Karpas-422 (cell line): Measurements from ENCODE around the gene PIK3C3. TPM values are rescaled to one million over a fixed set of nuclear protein-coding genes. Genes with fewer than 3 reads are reported as not detected.

Experiments
- DNase-seq: peaks from one replicate; pipeline ENCODE4 v3.0.0-alpha.2; 2015
- H2AFZ ChIP-seq: fragments of 200-600 bp; sonication (generic); 2 replicates; pipeline ENCODE4 v1.6.1; 2014; ENCODE audit warnings: antibody characterized with exemption, low read length, mixed read lengths
- H3K27ac ChIP-seq: fragments of 200-600 bp; sonication (generic); 2 replicates; pipeline ENCODE4 v1.5.1; 2014; ENCODE audit warnings: mild to moderate bottlenecking, low read length, moderate library complexity
- H3K27me3 ChIP-seq: fragments of 200-600 bp; sonication (generic); 2 replicates; pipeline ENCODE4 v1.6.1; 2014; ENCODE audit warnings: low read length, mixed read lengths
- H3K36me3 ChIP-seq: fragments of 200-600 bp; sonication (generic); 2 replicates; pipeline ENCODE4 v1.6.1; 2014; ENCODE audit warnings: low read length, mixed read lengths; ENCODE audit not compliant: insufficient read depth
- H3K4me1 ChIP-seq: fragments of 200-600 bp; sonication (generic); 2 replicates; pipeline ENCODE4 v1.6.1; 2014; ENCODE audit warnings: mild to moderate bottlenecking, low read length, mixed read lengths
- H3K4me2 ChIP-seq: fragments of 200-600 bp; sonication (generic); 2 replicates; pipeline ENCODE4 v1.6.1; 2014; ENCODE audit warnings: low read length, low read depth, mild to moderate bottlenecking; ENCODE audit not compliant: poor library complexity, severe bottlenecking
- H3K4me3 ChIP-seq: fragments of 200-600 bp; sonication (generic); 2 replicates; pipeline ENCODE4 v1.5.1; 2014; ENCODE audit warnings: mild to moderate bottlenecking, antibody characterized with exemption, low read length, mixed read lengths
- H3K79me2 ChIP-seq: fragments of 200-600 bp; sonication (generic); 2 replicates; pipeline ENCODE4 v1.6.1; 2014; ENCODE audit warnings: mild to moderate bottlenecking, low read length, mixed read lengths
- H3K9ac ChIP-seq: fragments of 200-600 bp; sonication (generic); 2 replicates; pipeline ENCODE4 v1.6.0; 2014; ENCODE audit warnings: low read length
- H3K9me2 ChIP-seq: fragments of 200-600 bp; sonication (generic), shearing (Covaris generic); replicated peaks from 2 replicates; pipeline ENCODE4 v1.6.0; 2014; ENCODE audit warnings: mild to moderate bottlenecking, low read length, moderate library complexity; ENCODE audit not compliant: insufficient read depth
- H3K9me3 ChIP-seq: fragments of 300-700, 200-600 bp; sonication (generic); 2 replicates; pipeline ENCODE4 v1.6.1; 2014; ENCODE audit warnings: low read length, mixed read lengths
- H4K20me1 ChIP-seq: fragments of 200-600 bp; sonication (generic); 2 replicates; pipeline ENCODE4 v1.6.1; 2014; ENCODE audit warnings: mild to moderate bottlenecking, antibody characterized with exemption, low read length, low read depth; ENCODE audit not compliant: insufficient read depth
- total RNA-seq: library from RNA; depleted of rRNA; stranded (reverse); fragments of >200 nt; shearing (Covaris generic); gene quantifications from 2 replicates; pipeline ENCODE4 v1.2.3, GENCODE V29; 2014; ENCODE audit warnings: low replicate concordance; rRNA removed

The PIK3C3 gene
- total RNA-seq, result 56.3 and 61.1 TPM in 2 replicates

DNA sequence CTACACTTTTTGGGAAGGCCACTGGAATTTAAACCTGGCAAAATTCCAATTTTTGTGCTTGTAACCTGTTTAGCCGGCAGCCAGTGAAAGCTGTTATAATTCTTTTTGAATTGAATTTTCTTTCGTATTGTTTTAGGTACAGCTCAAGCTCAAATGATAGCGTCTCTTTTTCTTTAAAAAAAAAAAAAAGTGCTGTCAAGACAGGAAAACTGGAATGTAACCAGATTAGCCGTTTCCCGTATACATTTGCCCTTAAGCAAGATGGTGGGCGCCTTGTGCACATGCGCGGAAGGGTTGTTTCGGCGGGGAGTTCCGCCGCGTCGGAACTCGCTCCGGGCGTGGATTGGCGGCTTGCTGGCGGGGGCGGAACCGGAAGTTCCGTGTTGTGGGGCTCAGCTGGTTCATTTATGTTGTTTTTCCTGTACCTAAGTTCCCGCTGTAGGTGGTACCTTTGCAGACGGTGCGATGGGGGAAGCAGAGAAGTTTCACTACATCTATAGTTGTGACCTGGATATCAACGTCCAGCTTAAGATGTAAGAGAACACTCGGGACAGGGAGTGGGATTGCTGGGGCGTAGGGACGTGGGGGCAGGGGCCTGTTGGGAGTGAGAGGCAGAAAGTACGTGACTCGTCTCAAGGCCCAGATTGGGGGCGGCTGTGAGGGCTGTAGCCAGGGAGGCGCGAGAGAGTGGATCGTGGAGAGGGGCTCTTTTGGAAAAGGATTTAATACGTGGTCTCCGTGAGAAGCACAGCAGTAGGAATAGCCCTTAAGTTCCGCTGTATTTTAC lies at the start of gene PIK3C3:
Gene PIK3C3, plus strand, starts transcription at position 408 of the 787 bp plus-strand sequence. Its CDS starts 58 bp downstream, at position 466.
- peak within 1 kb of the TSS; percentile 81 for H3K9ac ChIP-seq
- H3K9me2 ChIP-seq, result no peaks in the 10 kb centered on the region; the same call in 1 of the 2 replicates
- H3K9me3 ChIP-seq, result no peaks in the 10 kb centered on the region
- peaks cover 22% of the 10 kb centered on the region for H3K36me3 ChIP-seq
- no peak within 1 kb of the TSS for H3K27ac ChIP-seq
- H3K27me3 ChIP-seq, result no peaks in the 10 kb centered on the region
- H3K4me3 ChIP-seq, result peak within 1 kb of the TSS; percentile 96
- peaks cover 49% of the 10 kb centered on the region for H3K79me2 ChIP-seq
- peak within 1 kb of the TSS; percentile 84 for H3K4me2 ChIP-seq
- peaks cover 29% of the 10 kb centered on the region for H3K4me1 ChIP-seq
- peak within 1 kb of the TSS; percentile 100 for H2AFZ ChIP-seq
- DNase-seq, result peak; percentile 98
- no peaks in the 10 kb centered on the region for H4K20me1 ChIP-seq

GRCh38 chr18:41905786-41906527 lies 49.1 kb upstream of the PIK3C3 start:
- Histone ChIP-seq H3K27me3 (no peaks in the 10 kb centered on the region), H3K4me2 (no peak overlapping the region), H3K4me3 (no peak overlapping the region), H3K9ac (no peak overlapping the region), H3K36me3 (no peaks in the 10 kb centered on the region), H3K9me3 (no peaks in the 10 kb centered on the region), H3K4me1 (no peaks in the 10 kb centered on the region), H3K27ac (no peak overlapping the region), H3K79me2 (no peaks in the 10 kb centered on the region), H2AFZ (no peak overlapping the region), H3K9me2 (no peaks in the 10 kb centered on the region), H4K20me1 (no peaks in the 10 kb centered on the region)
- DNase-seq, result no peak

DNA sequence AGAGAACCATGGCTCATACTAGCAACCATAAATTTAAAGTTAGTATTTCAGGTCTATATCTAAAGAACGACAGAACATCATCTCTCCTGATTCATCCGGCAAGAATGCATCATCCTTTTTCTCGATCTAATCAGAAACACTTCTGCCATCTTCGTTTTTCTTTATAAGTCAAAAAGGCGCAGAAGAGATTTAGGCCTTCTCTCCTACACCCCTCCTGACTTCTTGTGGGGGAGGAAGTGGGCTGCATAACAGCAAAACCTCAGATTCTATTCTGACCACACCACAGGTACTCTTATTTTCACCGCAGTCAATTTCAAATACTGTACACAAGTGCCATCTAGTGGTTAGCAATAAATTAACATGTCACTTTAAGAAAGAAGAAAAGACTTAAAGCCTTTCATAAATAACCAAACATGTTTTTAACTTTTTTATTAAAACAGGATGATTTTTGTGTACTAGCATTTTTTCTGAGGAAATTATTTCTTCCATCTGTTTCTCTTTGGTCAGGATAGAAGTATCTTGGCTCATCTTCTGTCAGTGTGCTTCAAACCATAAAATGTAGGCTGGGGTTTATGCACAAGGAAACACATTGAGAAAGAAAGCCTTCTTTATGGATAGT lies 48.4 kb upstream of the PIK3C3 start:
- no peak overlapping the region for H3K27ac ChIP-seq
- peak; percentile 76 for DNase-seq
- H3K9me2 ChIP-seq, result no peaks in the 10 kb centered on the region
- no peak overlapping the region for H2AFZ ChIP-seq
- no peaks in the 10 kb centered on the region for H3K27me3 ChIP-seq
- no peak overlapping the region for H3K4me3 ChIP-seq
- H3K9me3 ChIP-seq, result no peaks in the 10 kb centered on the region
- H3K4me1 ChIP-seq, result no peaks in the 10 kb centered on the region
- no peaks in the 10 kb centered on the region for H4K20me1 ChIP-seq
- no peak overlapping the region for H3K9ac ChIP-seq
- H3K36me3 ChIP-seq, result no peaks in the 10 kb centered on the region
- H3K4me2 ChIP-seq, result no peak overlapping the region
- no peaks in the 10 kb centered on the region for H3K79me2 ChIP-seq

- Histone ChIP-seq H3K36me3 (no peaks in the 10 kb centered on the region), H3K9me3 (no peaks in the 10 kb centered on the region), H4K20me1 (no peaks in the 10 kb centered on the region), H3K4me1 (no peaks in the 10 kb centered on the region), H3K79me2 (no peaks in the 10 kb centered on the region), H2AFZ (no peak overlapping the region), H3K4me2 (no peak overlapping the region), H3K9ac (no peak overlapping the region), H3K9me2 (no peaks in the 10 kb centered on the region), H3K4me3 (no peak overlapping the region), H3K27me3 (no peaks in the 10 kb centered on the region), H3K27ac (no peak overlapping the region)
- no peak for DNase-seq
Measured at GRCh38 chr18:41917181-41917580, 37.9 kb upstream of the PIK3C3 start.

GRCh38 chr18:41921770-41922169 lies 33.3 kb upstream of the PIK3C3 start:
- H3K9ac ChIP-seq, result no peak overlapping the region
- H3K4me2 ChIP-seq, result no peak overlapping the region
- no peaks in the 10 kb centered on the region for H3K9me3 ChIP-seq
- H3K79me2 ChIP-seq, result no peaks in the 10 kb centered on the region
- no peaks in the 10 kb centered on the region for H4K20me1 ChIP-seq
- H3K4me3 ChIP-seq, result no peak overlapping the region
- no peaks in the 10 kb centered on the region for H3K27me3 ChIP-seq
- no peaks in the 10 kb centered on the region for H3K4me1 ChIP-seq
- no peaks in the 10 kb centered on the region for H3K36me3 ChIP-seq
- no peak overlapping the region for H2AFZ ChIP-seq
- H3K9me2 ChIP-seq, result no peaks in the 10 kb centered on the region
- no peak for DNase-seq
- H3K27ac ChIP-seq, result no peak overlapping the region

DNA sequence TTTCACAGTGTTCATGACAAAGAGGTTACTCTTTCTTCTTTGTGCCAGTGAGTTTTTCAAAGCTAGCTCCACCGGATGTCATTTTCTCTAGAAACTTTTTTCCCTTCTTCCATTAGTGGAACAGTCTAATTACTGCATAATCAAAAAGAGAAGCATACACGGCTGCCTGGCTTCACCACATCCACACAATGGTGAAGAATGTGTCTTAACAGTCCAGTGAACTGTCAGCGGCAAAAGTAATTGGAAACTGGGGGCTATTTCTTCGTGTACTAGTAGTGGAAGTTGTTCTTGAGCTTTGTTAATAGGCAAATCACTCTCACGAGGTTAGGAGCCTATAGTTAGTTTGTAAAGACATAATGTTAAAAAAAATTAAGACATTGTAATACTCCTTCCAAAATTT lies 32.9 kb upstream of the PIK3C3 start:
- Histone ChIP-seq H3K4me2 (no peak overlapping the region), H3K9ac (no peak overlapping the region)

DNA sequence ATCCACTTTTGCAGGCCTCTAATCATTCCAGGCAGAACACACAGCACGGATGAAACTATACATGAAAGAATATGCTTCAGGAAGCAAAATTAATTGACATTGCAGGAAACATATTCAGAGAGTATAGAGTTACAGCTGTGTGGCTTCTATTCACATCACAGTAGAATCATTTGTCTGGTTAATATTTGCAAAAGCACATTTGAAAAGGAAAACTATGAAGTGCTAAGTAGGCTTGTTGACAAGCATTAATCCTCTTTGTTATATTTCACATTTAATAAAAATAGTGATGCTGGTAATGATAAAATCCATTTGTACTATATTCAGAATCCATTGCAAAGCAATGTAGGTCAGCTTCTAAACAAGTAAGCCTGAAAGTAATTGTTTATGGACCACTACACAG lies 32.2 kb upstream of the PIK3C3 start:
- Histone ChIP-seq H3K4me2 (no peak overlapping the region), H3K36me3 (no peaks in the 10 kb centered on the region), H3K9ac (no peak overlapping the region), H3K27me3 (no peaks in the 10 kb centered on the region), H3K9me2 (no peaks in the 10 kb centered on the region), H3K4me3 (no peak overlapping the region), H3K9me3 (no peaks in the 10 kb centered on the region), H3K27ac (no peak overlapping the region), H3K4me1 (no peaks in the 10 kb centered on the region), H4K20me1 (no peaks in the 10 kb centered on the region), H3K79me2 (no peaks in the 10 kb centered on the region), H2AFZ (no peak overlapping the region)
- DNase-seq, result no peak

More for the DNA sequence above, 32.9 kb upstream of the PIK3C3 start:
- H3K9me3 ChIP-seq, result no peaks in the 10 kb centered on the region
- no peaks in the 10 kb centered on the region for H3K27me3 ChIP-seq
- no peak overlapping the region for H2AFZ ChIP-seq
- H3K9me2 ChIP-seq, result no peaks in the 10 kb centered on the region
- H3K36me3 ChIP-seq, result no peaks in the 10 kb centered on the region
- no peak overlapping the region for H3K4me3 ChIP-seq
- no peaks in the 10 kb centered on the region for H4K20me1 ChIP-seq
- no peak for DNase-seq
- no peak overlapping the region for H3K27ac ChIP-seq
- H3K79me2 ChIP-seq, result no peaks in the 10 kb centered on the region
- no peaks in the 10 kb centered on the region for H3K4me1 ChIP-seq

- Histone ChIP-seq H3K9me2 (no peaks in the 10 kb centered on the region), H3K9ac (no peak overlapping the region), H3K4me3 (no peak overlapping the region), H3K27me3 (no peaks in the 10 kb centered on the region), H3K4me2 (no peak overlapping the region), H3K9me3 (no peaks in the 10 kb centered on the region), H3K36me3 (no peaks in the 10 kb centered on the region), H2AFZ (no peak overlapping the region), H3K27ac (no peak overlapping the region), H4K20me1 (no peaks in the 10 kb centered on the region), H3K4me1 (no peaks in the 10 kb centered on the region), H3K79me2 (no peaks in the 10 kb centered on the region)
- DNase-seq, result peak; percentile 45
Measured at GRCh38 chr18:41923446-41923845, 31.6 kb upstream of the PIK3C3 start.
